HG02970 (cell line): ENCODE data around the gene SRCAP.
"Not testable (repeated sequence)": the region's sequence is repeated elsewhere in the genome, so short reads cannot be mapped to it uniquely, and the experiment has no call there.

Experiments
- ATAC-seq: cut with Tn5 transposase; IDR thresholded peaks from one replicate; pipeline ENCODE4 v1.9.1; 2021; ENCODE audit warnings: mild to moderate bottlenecking, moderate library complexity, moderate number of reproducible peaks; ENCODE audit not compliant: unreplicated experiment, low FRiP score

Gene SRCAP

DNA sequence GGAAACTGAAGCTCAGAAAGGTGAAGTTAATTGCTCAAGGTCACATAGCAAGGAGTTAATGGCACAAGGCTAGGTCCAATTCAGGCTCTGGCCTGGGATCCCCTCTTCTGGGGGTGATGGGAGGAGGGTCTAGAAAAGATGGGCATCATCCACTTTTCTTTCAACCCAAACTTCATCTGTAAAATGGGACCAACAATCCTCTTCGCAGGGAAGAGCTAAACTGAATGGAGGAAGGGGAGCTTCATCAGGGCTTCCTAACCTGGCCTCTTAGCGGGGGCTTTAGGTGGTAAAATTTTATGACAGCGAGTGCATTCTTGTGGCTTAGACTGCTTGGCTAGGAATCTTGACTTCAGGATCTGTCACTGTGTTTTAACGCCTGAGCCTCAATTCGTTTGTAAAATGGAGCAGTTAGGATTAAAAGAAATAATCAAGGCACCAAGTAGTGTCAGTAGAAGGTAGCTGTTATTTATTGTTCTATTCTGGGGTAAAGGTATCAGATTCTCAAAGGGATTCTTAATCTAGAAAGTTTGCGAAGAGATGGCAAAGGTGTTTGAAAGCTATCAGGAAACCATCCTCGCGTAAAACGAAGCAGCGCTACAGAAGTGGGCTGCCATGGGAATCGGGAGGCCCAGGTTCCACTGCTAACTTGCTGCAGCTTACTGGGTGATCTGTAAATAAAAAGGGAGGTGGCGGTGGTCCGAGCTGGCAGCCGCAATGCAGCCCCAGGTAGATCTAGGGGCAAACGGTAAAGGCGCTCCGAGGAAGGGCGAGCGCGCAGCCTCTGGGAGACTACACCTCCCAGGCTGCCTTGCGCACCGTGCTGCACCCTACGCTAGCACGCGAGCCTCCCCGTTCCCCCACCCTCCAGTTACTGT, 1.5 kb upstream of the SRCAP start:
- ATAC-seq, result peak; percentile 85

- peak; percentile 82 for ATAC-seq
Observed at GRCh38 chr16:30698139-30698815, 694 bp upstream of the SRCAP start.

DNA sequence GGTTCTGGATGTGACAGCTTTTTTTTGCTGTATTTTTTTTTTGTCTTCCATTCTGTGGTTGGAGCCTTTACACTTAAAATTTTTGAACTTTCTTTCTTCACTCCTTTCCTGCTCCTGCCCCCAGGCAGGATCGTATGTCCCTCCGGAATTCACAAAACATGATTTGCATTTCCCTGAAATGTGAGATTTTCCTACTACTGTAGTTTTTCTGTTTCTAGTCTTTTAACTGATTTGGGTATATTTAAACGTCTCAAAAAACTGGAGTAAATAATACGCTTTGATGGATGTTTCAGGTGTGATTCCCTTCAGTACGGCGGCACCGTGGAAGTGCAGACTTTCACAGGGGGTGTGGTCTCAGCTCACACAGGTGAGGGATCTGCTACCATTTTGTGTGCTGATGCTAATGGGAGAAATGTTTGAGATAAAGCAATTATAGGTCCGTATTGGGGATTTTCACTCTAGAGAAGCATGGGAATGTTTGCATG, 686 bp downstream of the SRCAP start:
- no peak for ATAC-seq

- no peak for ATAC-seq
Observed at GRCh38 chr16:30700491-30700890, 1.5 kb downstream of the SRCAP start.

GRCh38 chr16:30700971-30701370, 2.0 kb downstream of the SRCAP start:
- no peak for ATAC-seq

DNA sequence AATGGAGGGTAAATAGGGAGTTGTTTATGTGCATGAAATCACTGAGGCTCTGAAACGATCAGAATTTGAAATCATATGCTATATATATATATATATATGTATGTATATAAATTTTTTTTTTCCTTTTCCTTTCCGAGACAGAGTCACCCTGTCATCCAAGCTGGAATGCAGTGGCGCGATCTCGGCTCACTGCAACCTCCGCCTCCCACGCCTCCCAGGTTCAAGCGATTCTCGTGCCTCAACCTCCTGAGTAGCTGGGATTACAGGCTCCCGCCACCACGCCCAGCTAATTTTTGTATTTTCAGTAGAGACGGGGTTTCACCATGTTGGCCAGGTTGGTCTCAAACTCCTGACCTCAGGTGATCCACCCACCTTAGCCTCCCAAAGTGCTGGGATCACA, 4.1 kb downstream of the SRCAP start:
- ATAC-seq, result not testable (repeated sequence)

DNA sequence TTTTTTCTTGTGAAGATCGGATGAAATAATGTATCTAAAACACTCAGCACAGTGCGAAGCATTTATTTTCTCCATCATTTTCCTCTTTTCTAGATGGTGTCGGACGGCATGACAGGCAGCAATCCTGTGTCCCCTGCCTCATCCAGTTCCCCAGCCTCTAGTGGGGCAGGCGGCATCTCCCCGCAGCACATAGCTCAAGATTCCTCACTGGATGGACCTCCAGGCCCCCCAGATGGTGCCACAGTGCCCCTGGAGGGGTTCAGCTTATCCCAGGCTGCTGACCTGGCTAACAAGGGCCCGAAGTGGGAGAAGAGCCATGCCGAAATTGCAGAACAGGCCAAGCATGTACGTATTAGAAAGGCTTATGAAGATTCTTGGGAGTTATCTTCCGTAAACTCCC, 5.0 kb downstream of the SRCAP start:
- no peak for ATAC-seq

- ATAC-seq, result no peak
Observed at GRCh38 chr16:30706046-30706445, 7.1 kb downstream of the SRCAP start.

- no peak for ATAC-seq
Observed at GRCh38 chr16:30710971-30711370, 12.0 kb downstream of the SRCAP start.

GRCh38 chr16:30711712-30712111, 12.7 kb downstream of the SRCAP start:
- ATAC-seq, result no peak

GRCh38 chr16:30715750-30716445, 16.9 kb downstream of the SRCAP start:
- ATAC-seq, result no peak

DNA sequence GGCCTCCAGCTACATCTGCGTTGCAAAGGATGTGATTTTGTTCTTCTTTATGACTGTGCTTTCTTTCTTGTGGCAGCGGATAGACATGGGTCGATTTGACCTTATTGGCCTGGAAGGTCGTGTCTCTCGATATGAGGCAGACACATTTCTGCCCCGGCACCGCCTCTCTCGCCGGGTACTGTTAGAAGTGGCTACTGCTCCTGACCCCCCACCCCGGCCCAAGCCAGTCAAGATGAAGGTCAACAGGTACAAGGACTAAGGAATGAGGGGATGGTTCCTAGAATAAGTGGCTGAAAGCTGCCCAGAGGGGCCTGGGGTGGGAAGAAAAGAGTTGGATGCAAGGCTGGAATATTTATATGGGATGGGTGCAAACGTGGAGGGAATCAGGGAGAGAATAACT, 21.1 kb downstream of the SRCAP start:
- ATAC-seq, result no peak

DNA sequence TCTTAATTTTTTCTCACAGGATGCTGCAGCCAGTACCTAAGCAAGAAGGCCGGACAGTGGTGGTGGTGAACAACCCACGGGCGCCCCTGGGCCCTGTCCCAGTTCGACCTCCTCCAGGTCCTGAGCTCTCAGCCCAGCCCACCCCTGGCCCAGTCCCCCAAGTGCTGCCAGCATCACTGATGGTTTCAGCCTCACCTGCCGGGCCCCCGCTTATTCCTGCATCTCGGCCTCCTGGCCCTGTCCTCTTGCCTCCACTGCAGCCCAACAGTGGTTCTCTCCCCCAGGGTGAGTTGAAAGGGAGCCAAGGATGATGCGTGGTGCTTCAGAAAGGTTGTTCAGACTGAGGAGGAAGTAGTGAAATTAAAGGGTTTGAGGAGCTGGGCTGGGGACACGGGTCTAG, 21.7 kb downstream of the SRCAP start:
- ATAC-seq, result no peak

DNA sequence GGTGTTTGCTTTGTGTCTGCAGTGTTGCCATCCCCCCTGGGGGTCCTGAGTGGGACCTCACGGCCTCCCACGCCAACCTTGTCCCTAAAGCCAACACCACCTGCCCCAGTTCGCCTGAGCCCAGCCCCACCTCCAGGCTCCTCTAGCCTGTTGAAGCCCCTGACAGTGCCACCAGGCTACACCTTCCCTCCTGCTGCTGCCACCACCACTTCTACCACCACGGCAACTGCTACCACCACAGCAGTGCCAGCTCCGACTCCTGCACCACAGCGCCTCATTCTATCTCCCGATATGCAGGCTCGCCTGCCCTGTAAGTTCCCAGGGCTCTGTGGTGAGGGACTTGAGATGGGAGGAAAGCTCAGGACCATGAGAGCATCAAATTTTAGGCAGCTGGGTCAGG, 22.2 kb downstream of the SRCAP start:
- ATAC-seq, result no peak

DNA sequence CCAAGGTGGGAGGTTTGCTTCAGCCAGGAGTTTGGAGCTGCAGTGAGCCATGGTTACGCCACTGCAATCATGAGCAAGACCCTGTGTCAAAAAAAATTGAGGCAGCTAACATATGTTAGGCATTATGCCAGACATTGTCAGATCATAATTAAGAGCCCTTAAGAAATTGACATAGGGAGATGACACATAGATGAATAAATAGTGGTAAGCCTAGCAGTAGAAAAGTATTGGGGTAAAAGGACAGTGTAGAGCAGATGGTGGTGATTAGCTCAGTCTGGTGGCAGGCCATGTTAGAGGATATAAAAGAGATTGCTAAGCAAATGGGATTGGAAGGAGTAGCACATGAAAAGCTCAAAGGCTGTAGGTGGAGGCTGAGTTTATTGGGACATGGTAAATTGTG, 22.6 kb downstream of the SRCAP start:
- no peak for ATAC-seq

DNA sequence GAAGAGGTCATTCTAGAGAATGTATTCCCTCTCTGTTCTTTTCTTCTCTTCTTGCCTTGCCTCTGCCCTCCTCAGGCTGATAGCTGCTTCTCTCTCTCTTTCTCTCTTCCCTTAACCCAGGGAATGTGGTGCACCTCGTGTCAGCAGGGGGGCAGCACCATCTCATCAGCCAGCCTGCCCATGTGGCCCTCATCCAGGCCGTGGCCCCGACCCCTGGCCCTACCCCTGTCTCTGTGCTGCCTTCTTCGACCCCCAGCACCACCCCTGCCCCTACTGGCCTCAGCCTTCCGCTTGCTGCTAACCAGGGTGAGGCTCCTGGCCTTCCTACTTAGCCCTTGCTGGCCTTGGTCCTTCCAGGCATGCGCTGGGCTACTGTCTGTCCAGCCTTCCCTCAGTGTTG, 23.5 kb downstream of the SRCAP start:
- no peak for ATAC-seq

DNA sequence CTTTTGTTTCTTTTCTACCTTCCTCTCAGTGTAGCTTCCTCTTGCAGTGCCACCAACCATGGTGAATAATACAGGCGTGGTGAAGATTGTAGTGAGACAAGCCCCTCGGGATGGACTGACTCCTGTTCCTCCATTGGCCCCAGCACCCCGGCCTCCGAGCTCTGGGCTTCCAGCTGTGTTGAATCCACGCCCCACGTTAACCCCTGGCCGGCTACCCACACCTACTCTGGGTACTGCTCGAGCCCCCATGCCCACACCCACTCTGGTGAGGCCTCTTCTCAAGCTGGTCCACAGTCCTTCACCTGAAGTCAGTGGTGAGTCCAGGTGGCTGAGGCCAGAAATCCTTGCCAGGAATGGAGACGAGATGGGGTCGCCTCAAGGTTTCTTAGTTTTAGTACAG, 23.9 kb downstream of the SRCAP start:
- no peak for ATAC-seq

DNA sequence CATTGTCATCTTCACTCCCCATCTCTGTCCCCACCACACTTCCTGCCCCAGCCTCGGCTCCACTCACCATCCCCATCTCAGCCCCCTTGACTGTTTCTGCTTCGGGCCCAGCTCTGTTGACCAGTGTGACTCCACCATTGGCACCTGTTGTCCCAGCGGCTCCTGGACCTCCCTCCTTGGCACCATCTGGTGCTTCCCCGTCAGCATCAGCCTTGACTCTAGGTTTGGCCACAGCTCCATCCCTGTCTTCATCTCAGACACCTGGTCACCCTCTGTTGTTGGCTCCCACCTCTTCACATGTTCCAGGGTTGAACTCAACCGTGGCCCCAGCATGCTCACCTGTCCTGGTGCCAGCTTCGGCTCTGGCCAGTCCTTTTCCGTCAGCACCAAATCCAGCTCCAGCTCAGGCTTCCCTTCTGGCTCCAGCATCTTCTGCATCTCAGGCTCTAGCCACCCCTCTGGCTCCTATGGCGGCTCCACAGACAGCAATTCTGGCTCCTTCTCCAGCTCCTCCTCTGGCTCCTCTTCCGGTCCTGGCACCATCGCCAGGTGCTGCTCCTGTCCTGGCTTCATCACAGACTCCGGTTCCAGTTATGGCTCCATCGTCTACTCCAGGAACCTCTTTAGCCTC, 24.9 kb downstream of the SRCAP start:
- no peak for ATAC-seq

DNA sequence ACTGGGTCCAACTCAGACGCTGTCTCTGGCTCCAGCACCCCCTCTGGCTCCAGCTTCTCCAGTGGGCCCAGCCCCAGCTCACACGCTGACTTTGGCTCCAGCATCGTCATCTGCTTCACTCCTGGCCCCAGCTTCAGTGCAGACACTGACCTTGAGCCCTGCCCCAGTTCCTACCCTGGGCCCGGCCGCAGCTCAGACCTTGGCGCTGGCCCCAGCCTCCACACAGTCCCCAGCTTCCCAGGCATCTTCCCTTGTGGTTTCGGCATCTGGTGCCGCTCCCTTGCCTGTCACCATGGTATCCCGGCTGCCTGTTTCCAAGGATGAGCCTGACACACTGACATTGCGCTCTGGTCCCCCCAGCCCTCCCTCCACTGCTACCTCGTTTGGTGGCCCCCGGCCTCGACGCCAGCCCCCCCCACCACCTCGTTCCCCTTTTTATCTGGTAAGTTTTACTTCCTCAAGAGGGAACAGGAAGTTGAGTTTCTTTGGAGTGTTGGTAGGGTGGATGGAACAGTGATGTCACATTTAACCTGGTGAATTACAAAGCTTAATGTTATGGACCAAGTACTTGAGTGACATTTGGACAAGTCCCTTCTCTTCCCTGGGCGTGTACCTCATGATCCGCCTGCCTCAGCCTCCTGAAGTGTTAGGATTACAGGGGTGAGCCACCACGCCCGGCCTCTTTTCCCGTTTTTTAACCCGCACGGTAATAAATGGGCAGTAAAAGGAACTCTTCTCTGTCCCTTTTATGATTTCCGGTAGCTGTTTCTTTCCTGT, 25.9 kb downstream of the SRCAP start:
- no peak for ATAC-seq

GRCh38 chr16:30725418-30725792, 26.4 kb downstream of the SRCAP start:
- no peak for ATAC-seq
